KOPT-K1 (cell line): ENCODE data around the gene ZSCAN18.

Experiments
- H3K27ac ChIP-seq: fragments of 200-600 bp; sonication (generic); 2 replicates; pipeline ENCODE4 v1.5.1; 2016; ENCODE audit warnings: antibody characterized with exemption, mild to moderate bottlenecking, low read depth, low read length; ENCODE audit not compliant: poor library complexity, severe bottlenecking
- H3K36me3 ChIP-seq: fragments of 200-600 bp; sonication (generic); 2 replicates; pipeline ENCODE4 v1.5.1; 2017; ENCODE audit warnings: antibody characterized with exemption, mild to moderate bottlenecking, low read length, moderate library complexity; ENCODE audit not compliant: insufficient read depth
- H3K9me3 ChIP-seq: fragments of 200-600 bp; sonication (generic); 2 replicates; pipeline ENCODE4 v1.5.1; 2017; ENCODE audit warnings: antibody characterized with exemption, low read length, mild to moderate bottlenecking; ENCODE audit not compliant: insufficient read depth, poor library complexity, severe bottlenecking

Gene ZSCAN18

DNA sequence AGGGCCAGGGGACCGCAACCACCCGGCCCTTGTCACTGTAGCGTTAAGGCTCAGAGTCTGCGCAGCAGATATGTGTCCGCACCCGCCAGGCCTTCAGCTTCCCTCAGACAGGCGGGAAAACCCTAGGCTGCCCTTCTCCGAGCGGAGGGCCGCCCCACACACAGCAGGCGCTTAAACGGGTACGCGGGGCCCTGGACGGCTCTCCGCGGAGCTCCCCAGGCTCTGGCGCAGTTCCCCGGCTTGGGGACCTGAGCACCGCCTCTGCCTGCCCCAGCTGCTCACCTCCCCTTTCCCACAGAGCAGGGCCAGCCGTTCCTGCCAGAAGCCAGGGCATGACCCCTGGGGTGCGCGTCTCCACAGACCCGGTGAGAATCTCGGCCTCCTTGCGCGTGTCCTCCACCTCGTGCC, 38.4 kb downstream of the ZSCAN18 start:
- Histone ChIP-seq H3K36me3 (no peaks in the 10 kb centered on the region), H3K27ac (no peak overlapping the region), H3K9me3 (peaks cover 53% of the 10 kb centered on the region)

DNA sequence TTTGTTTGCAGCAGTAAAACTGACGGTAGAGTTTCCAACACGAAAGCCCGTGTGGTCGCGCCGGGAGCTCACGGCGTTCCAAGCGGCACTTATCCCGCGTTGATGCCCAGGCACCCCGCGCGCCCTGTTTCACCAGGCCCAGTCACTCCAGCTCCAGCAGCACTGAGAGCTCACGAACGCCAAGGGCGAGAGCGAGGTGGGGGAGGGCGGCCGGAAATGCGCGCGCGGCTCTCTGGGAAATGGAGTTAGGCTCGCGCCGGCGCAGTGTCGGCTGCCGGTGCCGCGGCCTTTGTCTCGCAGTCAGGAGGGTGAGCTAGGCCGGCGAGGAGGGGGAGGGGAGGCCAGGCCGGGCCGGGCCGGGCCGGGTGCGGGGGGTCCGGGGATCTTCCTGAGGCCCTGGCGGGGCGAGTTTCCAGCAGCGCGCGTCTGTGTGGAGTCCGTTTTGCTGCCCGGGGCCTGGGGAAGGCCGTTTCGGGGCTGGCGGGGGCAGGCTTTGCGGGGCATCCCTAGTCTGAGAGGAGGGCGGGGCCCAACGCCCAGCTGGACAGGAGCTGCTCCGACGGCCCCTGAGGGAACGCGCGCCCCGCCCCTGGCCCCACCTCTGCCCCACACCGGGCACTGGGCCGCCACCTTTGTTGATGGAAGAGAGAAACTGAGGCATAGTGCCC, 38.9 kb downstream of the ZSCAN18 start, which contains the start of gene ZNF135:
Gene ZNF135, plus strand, starts transcription at position 280 of the 668 bp plus-strand sequence. CDS start 721 bp downstream, outside the sequence.
- Histone ChIP-seq H3K27ac (no peak within 1 kb of the TSS), H3K9me3 (peaks cover 55% of the 10 kb centered on the region), H3K36me3 (no peaks in the 10 kb centered on the region)

DNA sequence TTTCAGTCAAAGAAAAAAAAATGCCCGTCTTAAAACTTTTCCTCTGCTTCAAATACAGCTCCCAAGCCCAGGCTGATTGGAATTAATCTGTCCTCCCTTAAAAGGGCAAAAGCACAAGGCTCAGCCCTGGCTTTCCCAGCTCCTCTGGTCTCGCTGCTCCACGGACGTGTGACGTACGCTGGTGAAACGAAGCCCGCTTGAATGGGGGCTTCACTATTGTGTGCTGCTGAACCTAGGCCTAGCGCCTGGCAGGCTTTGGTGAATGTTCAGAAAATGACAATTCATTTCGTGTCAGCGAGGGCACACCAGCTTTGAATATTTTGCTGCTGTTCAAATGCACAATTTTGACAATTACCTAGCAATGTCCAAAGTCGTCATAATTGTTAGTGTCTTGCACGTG, 39.6 kb downstream of the ZSCAN18 start:
- H3K36me3 ChIP-seq = no peaks in the 10 kb centered on the region
- H3K27ac ChIP-seq = no peak overlapping the region
- H3K9me3 ChIP-seq = peaks cover 55% of the 10 kb centered on the region

DNA sequence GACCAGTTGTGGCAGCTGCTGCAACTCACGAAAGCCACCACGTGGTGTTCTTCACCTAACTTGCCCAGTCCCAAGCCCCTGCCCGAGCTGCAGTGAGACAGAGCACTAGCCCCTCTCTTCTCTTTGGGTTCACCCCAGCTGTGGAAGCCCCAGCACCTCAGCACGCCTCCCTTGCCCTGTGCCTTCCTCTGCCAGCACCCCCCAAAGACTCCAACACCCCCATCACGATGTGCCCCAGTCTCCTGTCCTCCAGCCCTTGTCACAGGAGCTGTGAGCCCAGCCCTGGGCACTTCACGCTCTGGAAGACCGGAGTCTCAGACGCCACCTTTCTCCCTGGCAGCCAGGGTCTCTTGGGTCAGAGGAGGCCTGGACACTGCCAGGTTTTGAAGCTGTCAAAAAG, 41.2 kb downstream of the ZSCAN18 start:
- Histone ChIP-seq H3K9me3 (peaks cover 72% of the 10 kb centered on the region), H3K36me3 (no peaks in the 10 kb centered on the region), H3K27ac (no peak overlapping the region)

DNA sequence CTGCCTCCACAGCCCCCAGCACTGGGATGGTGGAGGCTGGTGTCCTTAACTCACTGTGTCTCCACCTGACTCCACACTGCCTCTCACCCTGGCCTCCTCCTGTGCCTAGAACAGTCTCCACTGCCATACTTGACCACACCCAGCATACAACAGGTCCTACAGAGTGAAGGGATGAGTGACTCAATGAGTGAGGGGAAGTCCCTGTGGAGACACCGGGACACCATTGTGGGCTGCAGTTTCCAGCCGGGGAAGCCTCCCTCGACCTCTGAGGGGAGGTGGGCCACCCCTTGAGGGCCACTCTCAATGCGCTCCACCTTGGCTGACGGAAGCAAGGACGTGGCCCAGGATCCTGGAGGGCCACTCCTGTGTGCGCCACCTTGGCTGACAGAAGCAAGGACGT, 41.8 kb downstream of the ZSCAN18 start:
- Histone ChIP-seq H3K9me3 (peaks cover 78% of the 10 kb centered on the region), H3K36me3 (no peaks in the 10 kb centered on the region)

DNA sequence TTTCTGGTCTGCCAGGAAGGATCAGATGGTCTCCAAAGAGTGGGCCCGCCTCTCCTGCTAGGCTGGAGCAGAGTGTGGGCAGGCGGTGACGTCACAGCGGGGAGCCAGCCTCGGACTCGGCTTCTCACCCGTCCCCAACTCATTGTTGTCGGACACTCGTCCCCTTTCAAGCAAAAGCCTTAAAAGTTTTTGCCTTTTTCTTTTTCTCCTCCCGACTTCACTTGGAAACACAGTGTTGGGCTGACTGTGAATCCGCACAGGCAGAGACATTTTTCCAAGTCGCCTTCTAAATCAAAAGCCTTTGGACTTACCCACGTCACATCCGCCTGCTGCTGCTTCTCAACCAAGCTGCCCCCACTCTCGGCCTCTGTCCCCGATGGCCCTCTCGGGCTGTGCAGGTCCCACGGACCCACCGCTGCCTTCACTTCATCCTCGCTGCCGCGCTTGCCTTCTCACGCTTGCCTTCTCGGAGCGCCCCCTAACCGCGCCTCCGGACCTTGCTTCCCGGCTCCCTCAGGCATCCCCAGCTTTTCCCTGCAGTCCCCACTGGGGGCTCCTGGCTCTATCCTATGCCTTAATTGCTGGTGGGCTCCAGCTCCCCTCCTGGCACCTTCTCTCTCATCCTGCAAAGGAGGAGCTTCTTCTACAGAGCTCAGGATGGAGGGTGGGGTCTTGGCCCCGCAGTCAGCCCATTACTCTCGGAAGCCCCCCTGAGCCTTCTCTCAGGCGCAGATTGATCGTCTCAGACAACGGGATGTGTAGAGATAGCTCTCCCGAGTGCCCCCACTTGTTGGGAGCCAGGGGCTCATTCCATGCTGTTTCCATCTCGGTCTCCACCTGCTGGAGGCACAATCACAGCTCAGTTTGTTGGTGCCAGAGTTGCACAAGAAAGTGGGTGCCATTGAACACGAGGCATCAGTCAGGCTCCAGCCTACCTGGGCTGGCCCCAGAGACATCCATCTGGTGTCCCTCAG, 42.8 kb downstream of the ZSCAN18 start:
- Histone ChIP-seq H3K9me3 (peaks cover 82% of the 10 kb centered on the region), H3K36me3 (no peaks in the 10 kb centered on the region), H3K27ac (no peak overlapping the region)

More for the DNA sequence above, 41.8 kb downstream of the ZSCAN18 start:
- no peak overlapping the region for H3K27ac ChIP-seq

DNA sequence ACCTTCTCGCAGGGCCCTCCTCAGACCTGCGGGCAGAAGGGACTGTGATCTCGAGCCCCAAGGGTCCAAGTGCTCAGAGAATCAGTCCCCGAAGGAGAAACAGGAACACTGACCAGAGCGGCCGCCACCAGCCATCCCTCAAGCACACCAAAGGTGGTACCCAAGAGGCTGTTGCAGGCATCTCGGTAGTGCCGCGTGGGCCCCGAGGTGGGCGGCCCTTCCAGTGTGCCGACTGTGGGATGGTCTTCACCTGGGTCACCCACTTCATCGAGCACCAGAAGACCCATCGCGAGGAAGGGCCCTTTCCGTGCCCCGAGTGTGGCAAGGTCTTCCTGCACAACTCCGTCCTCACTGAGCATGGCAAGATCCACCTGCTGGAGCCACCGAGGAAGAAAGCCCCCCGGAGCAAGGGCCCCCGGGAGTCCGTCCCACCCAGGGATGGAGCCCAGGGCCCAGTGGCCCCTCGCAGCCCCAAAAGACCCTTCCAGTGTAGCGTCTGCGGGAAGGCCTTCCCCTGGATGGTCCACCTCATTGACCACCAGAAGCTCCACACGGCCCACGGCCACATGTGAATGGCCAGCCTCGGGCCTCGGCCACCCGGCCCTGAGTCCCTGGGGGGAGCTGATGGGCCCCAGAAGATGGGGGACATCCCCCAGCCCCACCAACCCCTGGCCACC, 44.4 kb downstream of the ZSCAN18 start:
- H3K9me3 ChIP-seq = peaks cover 81% of the 10 kb centered on the region
- H3K36me3 ChIP-seq = no peaks in the 10 kb centered on the region
- no peak overlapping the region for H3K27ac ChIP-seq

DNA sequence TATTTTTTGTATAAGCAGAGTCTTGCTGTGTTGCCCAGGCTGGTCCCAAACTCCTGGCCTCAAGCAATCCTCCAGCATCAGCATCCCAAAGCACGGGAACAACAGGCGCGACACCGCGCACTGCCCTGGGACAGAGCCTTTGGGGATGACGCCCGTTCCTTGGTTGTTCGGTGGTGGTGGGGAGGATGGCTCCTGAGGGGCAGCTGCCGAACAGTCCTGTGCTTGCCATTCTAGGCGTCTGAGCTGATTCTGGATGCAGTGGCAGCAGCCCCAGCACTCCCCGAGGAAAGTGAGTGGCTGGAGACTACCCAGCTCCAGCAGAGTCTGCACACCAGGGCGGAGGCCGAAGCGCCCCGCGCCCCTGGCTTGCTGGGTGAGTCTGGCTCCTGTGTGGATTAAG, 45.8 kb downstream of the ZSCAN18 start:
- Histone ChIP-seq H3K9me3 (peaks cover 92% of the 10 kb centered on the region), H3K27ac (no peak overlapping the region), H3K36me3 (no peaks in the 10 kb centered on the region)

DNA sequence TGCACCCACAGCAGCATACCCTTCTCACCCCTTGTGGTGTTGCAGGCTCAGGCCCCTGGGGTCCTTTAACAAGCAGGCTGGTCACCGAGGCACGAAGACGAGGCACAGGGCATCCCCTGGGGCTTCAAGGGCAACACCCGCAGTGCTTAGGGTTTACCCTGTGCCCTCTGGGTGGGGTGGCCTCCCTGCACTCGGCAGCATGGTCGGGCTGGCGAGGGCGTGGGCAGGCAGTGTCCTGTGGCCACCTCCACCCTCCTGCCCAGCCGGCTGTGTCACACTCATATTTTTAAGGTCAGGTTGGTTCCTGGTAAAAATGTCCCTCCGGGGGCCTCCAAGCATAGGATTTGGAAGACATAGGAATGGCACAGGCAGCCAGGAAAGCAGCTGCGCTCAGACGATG, 50.4 kb downstream of the ZSCAN18 start:
- H3K36me3 ChIP-seq = no peaks in the 10 kb centered on the region
- no peak overlapping the region for H3K27ac ChIP-seq
- H3K9me3 ChIP-seq = peaks cover 92% of the 10 kb centered on the region

DNA sequence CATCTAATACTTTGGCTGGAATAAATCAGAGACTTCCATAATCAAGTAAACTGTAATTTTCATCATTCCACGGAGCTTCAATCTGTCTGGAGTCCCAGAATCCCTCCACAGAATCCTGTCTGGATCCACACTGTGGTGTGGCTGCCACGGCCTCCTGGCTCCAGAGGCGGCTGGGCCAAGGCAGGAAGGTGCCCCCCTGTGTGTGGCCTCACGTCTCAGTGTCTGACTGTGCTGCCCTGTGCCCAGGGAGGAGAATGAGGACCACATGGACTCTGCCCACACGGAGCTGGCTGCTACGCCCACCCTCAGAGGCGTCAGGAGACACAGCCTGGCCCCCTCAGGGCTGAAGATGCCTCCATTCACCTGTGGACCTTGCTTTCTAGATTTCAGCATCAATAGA, 51.2 kb downstream of the ZSCAN18 start:
- peaks cover 90% of the 10 kb centered on the region for H3K9me3 ChIP-seq
- H3K36me3 ChIP-seq = no peaks in the 10 kb centered on the region
- no peak overlapping the region for H3K27ac ChIP-seq

DNA sequence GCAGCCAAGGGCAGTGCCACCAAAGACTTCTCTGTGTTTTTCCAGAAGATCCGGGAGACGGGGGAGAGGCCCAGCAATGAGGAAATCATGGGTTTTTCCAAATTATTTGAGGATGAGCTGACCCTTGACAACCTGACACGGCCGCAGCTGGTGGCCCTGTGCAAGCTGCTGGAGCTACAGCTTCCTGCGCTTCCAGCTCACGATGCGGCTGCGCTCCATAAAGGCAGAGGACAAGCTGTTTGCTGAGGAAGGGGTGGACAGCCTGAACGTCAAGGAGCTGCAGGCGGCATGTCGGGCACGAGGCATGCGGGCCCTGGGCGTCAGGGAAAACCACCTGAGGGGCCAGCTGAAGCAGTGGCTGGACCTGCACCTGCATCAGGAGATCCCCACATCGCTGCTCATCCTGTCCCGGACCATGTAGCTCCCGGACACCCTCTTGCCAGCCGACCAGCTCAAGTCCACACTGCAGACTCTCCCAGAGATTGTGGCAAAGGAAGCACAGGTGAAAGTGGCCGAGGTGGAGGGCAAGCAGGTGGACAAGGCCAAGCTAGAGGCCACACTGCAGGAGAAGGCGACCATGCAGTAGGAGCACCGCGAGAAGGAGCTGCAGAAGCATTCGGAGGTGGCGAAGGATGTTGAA, 52.5 kb downstream of the ZSCAN18 start:
- peaks cover 89% of the 10 kb centered on the region for H3K9me3 ChIP-seq
- no peaks in the 10 kb centered on the region for H3K36me3 ChIP-seq
- H3K27ac ChIP-seq = no peak overlapping the region

DNA sequence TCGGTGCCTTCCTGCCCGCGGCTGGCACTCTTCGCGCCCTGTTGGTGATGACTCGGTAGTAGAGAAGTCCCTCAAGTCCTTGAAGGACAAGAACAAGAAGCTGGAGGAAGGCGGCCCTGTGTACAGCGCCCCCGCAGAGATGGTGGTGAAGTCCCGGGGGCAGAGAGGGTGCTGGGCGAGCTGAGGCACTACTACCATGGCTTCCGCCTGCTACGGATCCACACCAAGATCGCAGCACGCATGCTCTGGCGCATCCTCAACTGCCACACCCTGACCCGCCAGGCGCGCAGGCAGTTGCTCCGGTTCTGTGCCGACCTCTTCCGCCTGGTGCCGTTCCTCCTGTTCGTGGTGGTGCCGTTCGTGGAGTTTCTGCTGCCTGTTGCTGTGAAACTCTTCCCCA, 53.1 kb downstream of the ZSCAN18 start:
- Histone ChIP-seq H3K36me3 (no peaks in the 10 kb centered on the region), H3K27ac (no peak overlapping the region), H3K9me3 (peaks cover 92% of the 10 kb centered on the region)

DNA sequence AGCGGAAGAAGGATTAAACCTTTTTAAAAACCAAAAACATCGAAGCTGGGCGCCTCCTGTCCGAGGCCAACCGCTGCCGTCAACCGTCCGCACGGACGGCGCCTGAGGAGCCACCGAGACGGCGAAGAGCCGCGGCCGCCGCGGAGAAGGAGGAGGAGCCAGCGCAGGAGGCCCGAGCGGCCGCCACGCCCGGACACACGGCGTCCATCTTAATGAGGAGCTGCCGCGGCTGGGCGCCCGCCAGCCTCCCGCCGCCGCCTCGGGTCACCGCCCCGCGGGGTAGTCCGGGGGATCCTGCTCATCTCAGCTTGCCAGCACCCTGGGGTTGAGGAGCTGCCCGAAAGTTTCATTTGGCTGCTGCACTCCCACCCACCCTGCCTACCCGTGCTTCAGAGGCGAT, 53.6 kb downstream of the ZSCAN18 start:
- Histone ChIP-seq H3K9me3 (peaks cover 89% of the 10 kb centered on the region), H3K27ac (no peak overlapping the region), H3K36me3 (no peaks in the 10 kb centered on the region)

DNA sequence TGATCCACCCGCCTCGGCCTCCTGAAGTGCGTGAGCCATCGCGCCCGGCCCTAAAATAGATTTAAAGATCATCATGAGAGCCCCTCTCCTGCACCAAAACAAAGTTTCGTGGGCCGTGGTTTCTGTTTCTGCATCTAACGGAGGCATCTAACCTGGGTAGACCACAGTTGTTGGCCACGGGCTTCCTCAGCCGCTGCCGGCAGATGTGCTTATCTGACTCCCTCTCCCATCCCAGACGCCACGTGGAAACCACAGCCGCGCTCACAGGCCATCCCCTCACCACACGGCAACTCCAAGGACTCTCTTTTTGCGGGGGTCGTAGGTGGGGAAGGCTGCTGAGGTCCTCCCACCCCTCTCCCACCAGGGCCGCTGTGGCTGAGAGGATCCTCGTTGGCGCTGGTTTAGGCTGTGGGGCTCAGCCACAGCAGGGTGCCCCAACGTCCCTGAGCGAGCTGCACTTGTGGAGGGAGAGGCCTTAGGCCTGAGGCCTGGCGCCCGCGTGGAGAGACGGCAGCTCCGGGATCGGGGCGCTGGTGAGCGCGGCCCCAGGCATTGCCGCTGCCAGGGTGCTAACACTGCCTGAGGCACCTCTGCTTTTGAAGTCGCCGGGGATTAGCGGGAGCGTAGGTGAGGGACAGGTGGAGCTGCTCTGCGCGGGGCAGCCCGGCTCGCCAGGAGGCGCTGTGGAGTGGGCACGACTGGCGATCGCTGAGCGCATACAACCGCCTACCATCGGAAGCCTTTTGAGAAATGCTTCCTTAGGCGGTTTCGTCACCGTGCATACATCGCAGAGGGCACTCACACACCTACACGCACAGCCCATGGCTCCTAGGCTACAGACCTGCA, 55.3 kb downstream of the ZSCAN18 start:
- H3K36me3 ChIP-seq = no peaks in the 10 kb centered on the region
- H3K27ac ChIP-seq = no peak overlapping the region
- peaks cover 84% of the 10 kb centered on the region for H3K9me3 ChIP-seq
